Uterus (tissue), 2 donors: ENCODE data around the gene CDCA4.

Experiments used
- POLR2A ChIP-seq, 2 donors: fragments of 450-650 bp; IDR thresholded peaks; one replicate each; pipeline ENCODE4 v1.6.1; 2016; ENCODE audit warnings: antibody characterized with exemption in 2 of 2, mild to moderate bottlenecking in 1 of 2, moderate library complexity in 1 of 2
- TF ChIP-seq, protein P1 (sequence below), 4 experiments: fragments of 200-600 bp in 2 of 4; fragments of 450-650 bp in 2 of 4; sonication (generic) in 2 of 4; IDR thresholded peaks; one replicate each; pipeline ENCODE4 v1.5.1; 2016 to 2019; ENCODE audit warnings: antibody characterized with exemption in 4 of 4, mild to moderate bottlenecking in 2 of 4, moderate library complexity in 1 of 4

DNA sequence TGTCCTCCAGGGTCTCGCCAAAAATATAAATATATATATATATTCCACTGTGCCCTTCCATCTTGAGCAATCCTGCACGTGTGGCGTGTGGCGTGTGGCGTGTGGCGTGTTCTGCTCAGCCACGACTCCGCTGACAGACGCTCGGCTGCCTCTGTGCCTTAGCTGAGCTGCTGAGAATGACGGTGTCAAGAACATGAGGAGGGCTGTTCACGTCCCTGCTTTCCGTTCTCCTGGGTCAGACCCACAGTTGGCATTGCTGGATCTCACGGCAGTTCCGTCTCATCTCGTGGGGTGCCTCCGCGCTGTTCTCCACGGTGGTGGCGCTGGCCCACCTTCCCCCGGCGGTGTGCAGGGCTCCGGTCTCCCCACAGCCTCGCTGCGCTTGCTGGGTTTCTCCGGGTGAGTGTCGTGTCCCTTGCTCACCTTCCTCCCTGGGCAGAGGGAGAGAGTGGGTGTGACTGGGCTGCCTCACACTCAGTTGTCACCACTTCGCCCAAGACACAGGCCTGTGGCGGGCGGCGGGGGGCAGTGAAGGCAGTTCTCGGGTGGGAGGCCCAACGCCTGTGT is 34.9 kb upstream of the CDCA4 start:
- TF ChIP-seq, protein P1, sequence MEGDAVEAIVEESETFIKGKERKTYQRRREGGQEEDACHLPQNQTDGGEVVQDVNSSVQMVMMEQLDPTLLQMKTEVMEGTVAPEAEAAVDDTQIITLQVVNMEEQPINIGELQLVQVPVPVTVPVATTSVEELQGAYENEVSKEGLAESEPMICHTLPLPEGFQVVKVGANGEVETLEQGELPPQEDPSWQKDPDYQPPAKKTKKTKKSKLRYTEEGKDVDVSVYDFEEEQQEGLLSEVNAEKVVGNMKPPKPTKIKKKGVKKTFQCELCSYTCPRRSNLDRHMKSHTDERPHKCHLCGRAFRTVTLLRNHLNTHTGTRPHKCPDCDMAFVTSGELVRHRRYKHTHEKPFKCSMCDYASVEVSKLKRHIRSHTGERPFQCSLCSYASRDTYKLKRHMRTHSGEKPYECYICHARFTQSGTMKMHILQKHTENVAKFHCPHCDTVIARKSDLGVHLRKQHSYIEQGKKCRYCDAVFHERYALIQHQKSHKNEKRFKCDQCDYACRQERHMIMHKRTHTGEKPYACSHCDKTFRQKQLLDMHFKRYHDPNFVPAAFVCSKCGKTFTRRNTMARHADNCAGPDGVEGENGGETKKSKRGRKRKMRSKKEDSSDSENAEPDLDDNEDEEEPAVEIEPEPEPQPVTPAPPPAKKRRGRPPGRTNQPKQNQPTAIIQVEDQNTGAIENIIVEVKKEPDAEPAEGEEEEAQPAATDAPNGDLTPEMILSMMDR (IDR thresholded peaks at IDR 0.05), result no peak
- TF ChIP-seq POLR2A (IDR thresholded peaks at IDR 0.05), result no peak
